WTC11 (cell line): ENCODE measurements around the gene CYP39A1.

ENCODE experiments used
- AFF4 ChIP-seq: sonication (generic); formaldehyde crosslinking; IDR thresholded peaks from 2 replicates; pipeline ENCODE4 v1.8.1; 2023; ENCODE audit warnings: mild to moderate bottlenecking, missing genetic modification reagents, borderline replicate concordance
- ATF2 ChIP-seq: sonication (generic); formaldehyde crosslinking; IDR thresholded peaks from 2 replicates; pipeline ENCODE4 v1.8.1; 2022; ENCODE audit warnings: low read depth, missing genetic modification reagents, borderline replicate concordance
- ERG ChIP-seq: fragments of 250-450 bp; sonication (Bioruptor Pico); IDR thresholded peaks from 2 replicates; pipeline ENCODE4 v1.8.0; 2021; ENCODE audit warnings: mild to moderate bottlenecking
- FOXK1 ChIP-seq: sonication (generic); formaldehyde crosslinking; IDR thresholded peaks from 2 replicates; pipeline ENCODE4 v1.8.0; 2022; ENCODE audit warnings: mild to moderate bottlenecking, moderate library complexity, missing genetic modification reagents
- GABPB1 ChIP-seq: sonication (generic); formaldehyde crosslinking; IDR thresholded peaks from 2 replicates; pipeline ENCODE4 v1.8.1; 2023; ENCODE audit warnings: mild to moderate bottlenecking, missing genetic modification reagents
- TP53 ChIP-seq: sonication (generic); formaldehyde crosslinking; IDR thresholded peaks from 2 replicates; pipeline ENCODE4 v1.8.1; 2023; ENCODE audit warnings: mild to moderate bottlenecking, missing genetic modification reagents
- USF1 ChIP-seq: sonication (generic); formaldehyde crosslinking; IDR thresholded peaks from 2 replicates; pipeline ENCODE4 v1.8.0; 2022; ENCODE audit warnings: mild to moderate bottlenecking, missing genetic modification reagents
- ZBTB43 ChIP-seq: sonication (generic); formaldehyde crosslinking; IDR thresholded peaks from 2 replicates; pipeline ENCODE4 v1.8.1; 2023; ENCODE audit warnings: mild to moderate bottlenecking, missing genetic modification reagents
- TF ChIP-seq, protein P1 (sequence below): fragments of 200-600 bp; IDR thresholded peaks from 2 replicates; pipeline ENCODE4 v1.8.0; 2022; ENCODE audit warnings: antibody characterized with exemption
- TF ChIP-seq, protein P2 (sequence below): fragments of 250-450 bp; sonication (Bioruptor Pico); IDR thresholded peaks from 2 replicates; pipeline ENCODE4 v1.9.0; 2021; ENCODE audit warnings: moderate library complexity, mild to moderate bottlenecking, inconsistent platforms, borderline replicate concordance

DNA sequence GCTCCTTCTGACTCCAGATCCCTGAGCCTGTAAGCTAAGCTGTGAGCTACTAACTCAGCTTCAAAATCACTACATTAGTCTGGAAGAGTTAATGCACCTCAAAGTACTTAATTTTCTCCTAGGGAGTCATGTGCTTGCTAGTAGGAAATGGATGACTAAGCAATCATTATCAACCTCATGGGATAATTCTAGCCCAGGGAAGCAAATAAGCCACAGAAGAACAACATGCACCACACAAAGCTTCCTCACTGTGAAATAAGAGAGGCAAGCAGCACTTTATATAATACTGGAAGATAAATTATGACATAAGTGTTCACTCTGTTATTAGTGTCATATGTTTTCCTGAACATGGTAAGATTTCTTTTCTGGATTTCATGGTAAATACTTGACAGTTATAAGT is 103.5 kb downstream of the CYP39A1 start:
- TF ChIP-seq, protein P1, sequence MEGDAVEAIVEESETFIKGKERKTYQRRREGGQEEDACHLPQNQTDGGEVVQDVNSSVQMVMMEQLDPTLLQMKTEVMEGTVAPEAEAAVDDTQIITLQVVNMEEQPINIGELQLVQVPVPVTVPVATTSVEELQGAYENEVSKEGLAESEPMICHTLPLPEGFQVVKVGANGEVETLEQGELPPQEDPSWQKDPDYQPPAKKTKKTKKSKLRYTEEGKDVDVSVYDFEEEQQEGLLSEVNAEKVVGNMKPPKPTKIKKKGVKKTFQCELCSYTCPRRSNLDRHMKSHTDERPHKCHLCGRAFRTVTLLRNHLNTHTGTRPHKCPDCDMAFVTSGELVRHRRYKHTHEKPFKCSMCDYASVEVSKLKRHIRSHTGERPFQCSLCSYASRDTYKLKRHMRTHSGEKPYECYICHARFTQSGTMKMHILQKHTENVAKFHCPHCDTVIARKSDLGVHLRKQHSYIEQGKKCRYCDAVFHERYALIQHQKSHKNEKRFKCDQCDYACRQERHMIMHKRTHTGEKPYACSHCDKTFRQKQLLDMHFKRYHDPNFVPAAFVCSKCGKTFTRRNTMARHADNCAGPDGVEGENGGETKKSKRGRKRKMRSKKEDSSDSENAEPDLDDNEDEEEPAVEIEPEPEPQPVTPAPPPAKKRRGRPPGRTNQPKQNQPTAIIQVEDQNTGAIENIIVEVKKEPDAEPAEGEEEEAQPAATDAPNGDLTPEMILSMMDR = no peak
- TF ChIP-seq AFF4 (CRISPR knock-in tag) (no peak), FOXK1 (CRISPR knock-in tag) (no peak), TP53 (CRISPR knock-in tag) (no peak), GABPB1 (CRISPR knock-in tag) (no peak), ZBTB43 (CRISPR knock-in tag) (no peak), ERG (CRISPR knock-in tag) (no peak), ATF2 (CRISPR knock-in tag) (no peak), USF1 (CRISPR knock-in tag) (no peak)
- TF ChIP-seq, protein P2, sequence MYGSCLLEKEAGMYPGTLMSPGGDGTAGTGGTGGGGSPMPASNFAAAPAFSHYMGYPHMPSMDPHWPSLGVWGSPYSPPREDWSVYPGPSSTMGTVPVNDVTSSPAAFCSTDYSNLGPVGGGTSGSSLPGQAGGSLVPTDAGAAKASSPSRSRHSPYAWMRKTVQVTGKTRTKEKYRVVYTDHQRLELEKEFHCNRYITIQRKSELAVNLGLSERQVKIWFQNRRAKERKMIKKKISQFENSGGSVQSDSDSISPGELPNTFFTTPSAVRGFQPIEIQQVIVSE = no peak
